ENCODE results near the gene ACTL7B. TPM values are rescaled to one million over a fixed set of nuclear protein-coding genes. Genes with fewer than 3 reads are reported as not detected.

Gene ACTL7B
- total RNA-seq, 1 experiment from 2014 or later = not detected

DNA sequence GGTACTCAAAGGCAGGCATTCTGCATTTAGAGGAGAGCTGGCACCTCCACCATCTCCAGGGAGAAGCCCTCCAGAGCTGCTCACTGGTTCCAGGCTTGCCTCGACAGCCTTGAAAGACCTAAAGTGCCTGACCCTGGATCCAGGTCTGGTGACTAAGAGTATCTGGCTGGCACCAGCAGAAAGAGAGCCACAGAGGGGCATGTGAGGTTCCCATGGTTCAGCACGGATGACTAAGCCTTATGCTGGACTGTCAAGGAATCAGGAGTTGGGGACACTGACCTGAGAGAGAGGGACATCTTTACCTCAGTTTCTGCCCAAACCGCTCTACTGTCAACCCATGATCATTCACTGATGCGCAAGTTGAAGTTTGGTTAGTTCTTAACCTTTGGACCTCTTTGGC, 9.3 kb upstream of the ACTL7B start:
- Histone ChIP-seq H3K27me3 (ENCODE audit: low read length) (no peaks in the 10 kb centered on the region), H3K79me2 (ENCODE audit: low read length) (no peaks in the 10 kb centered on the region), H3K4me1 (ENCODE audit: low read length) (no peaks in the 10 kb centered on the region), H3K36me3 (ENCODE audit: insufficient read depth, low read length) (peaks cover 19% of the 10 kb centered on the region), H3K4me2 (ENCODE audit: low read depth, low read length, poor library complexity, severe bottlenecking) (no peak overlapping the region), H4K20me1 (ENCODE audit: insufficient read depth, low read depth, low read length) (no peaks in the 10 kb centered on the region), H3K9me3 (ENCODE audit: low read length) (no peaks in the 10 kb centered on the region), H3K9me2 (replicated peaks; ENCODE audit: insufficient read depth, low read length) (no peaks in the 10 kb centered on the region), H3K4me3 (ENCODE audit: low read length) (no peak overlapping the region), H2AFZ (ENCODE audit: low read length) (no peak overlapping the region), H3K27ac (ENCODE audit: low read length) (no peak overlapping the region), H3K9ac (ENCODE audit: low read length) (no peak overlapping the region)
- no peak for DNase-seq

DNA sequence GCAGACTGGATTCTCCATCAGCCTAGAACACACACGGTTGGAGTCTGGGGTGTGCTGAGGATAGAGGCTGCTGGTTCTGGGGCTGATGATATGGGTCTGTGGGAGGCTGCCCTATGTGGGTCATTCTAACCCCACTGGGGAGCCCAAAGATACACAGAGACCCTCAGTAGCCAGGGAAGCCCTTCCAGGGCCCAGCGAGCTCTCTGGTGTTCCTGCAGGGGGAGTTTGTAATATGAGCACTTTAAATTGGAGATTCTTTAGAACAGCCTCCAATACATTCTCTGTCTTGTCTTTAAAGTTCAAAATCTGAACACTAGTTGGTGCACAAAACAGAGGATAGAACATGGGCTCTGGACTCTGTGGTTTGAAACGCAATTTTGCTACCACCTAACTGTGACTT, 8.7 kb upstream of the ACTL7B start:
- DNase-seq = no peak
- no peaks in the 10 kb centered on the region for H3K9me2 ChIP-seq (replicated peaks; ENCODE audit: insufficient read depth, low read length)

GRCh38 chr9:108863891-108864290, 8.1 kb upstream of the ACTL7B start:
- no peak overlapping the region for H3K4me2 ChIP-seq (ENCODE audit: low read depth, low read length, poor library complexity, severe bottlenecking)
- no peak overlapping the region for H3K9ac ChIP-seq (ENCODE audit: low read length)
- no peak overlapping the region for H3K4me3 ChIP-seq (ENCODE audit: low read length)
- H3K36me3 ChIP-seq (ENCODE audit: insufficient read depth, low read length) = peaks cover 15% of the 10 kb centered on the region
- H3K27ac ChIP-seq (ENCODE audit: low read length) = no peak overlapping the region
- H3K9me3 ChIP-seq (ENCODE audit: low read length) = no peaks in the 10 kb centered on the region
- DNase-seq = no peak
- H3K79me2 ChIP-seq (ENCODE audit: low read length) = no peaks in the 10 kb centered on the region
- no peaks in the 10 kb centered on the region for H3K9me2 ChIP-seq (replicated peaks; ENCODE audit: insufficient read depth, low read length)
- H4K20me1 ChIP-seq (ENCODE audit: insufficient read depth, low read depth, low read length) = no peaks in the 10 kb centered on the region
- H3K4me1 ChIP-seq (ENCODE audit: low read length) = no peaks in the 10 kb centered on the region
- no peaks in the 10 kb centered on the region for H3K27me3 ChIP-seq (ENCODE audit: low read length)
- H2AFZ ChIP-seq (ENCODE audit: low read length) = no peak overlapping the region

More for the DNA sequence above, 8.7 kb upstream of the ACTL7B start:
- Histone ChIP-seq H4K20me1 (ENCODE audit: insufficient read depth, low read depth, low read length) (no peaks in the 10 kb centered on the region), H3K79me2 (ENCODE audit: low read length) (no peaks in the 10 kb centered on the region), H3K9ac (ENCODE audit: low read length) (no peak overlapping the region), H3K27me3 (ENCODE audit: low read length) (no peaks in the 10 kb centered on the region), H3K4me2 (ENCODE audit: low read depth, low read length, poor library complexity, severe bottlenecking) (no peak overlapping the region), H3K4me1 (ENCODE audit: low read length) (no peaks in the 10 kb centered on the region), H2AFZ (ENCODE audit: low read length) (no peak overlapping the region), H3K4me3 (ENCODE audit: low read length) (no peak overlapping the region), H3K9me3 (ENCODE audit: low read length) (no peaks in the 10 kb centered on the region), H3K27ac (ENCODE audit: low read length) (no peak overlapping the region), H3K36me3 (ENCODE audit: insufficient read depth, low read length) (peaks cover 19% of the 10 kb centered on the region)

GRCh38 chr9:108861997-108862396, 6.2 kb upstream of the ACTL7B start, which contains the start of gene ACTL7A:
Gene ACTL7A (plus strand): TSS chr9:108862266. CDS start chr9:108862323, 57 bp downstream.
- Histone ChIP-seq H3K27ac (ENCODE audit: low read length) (no peak within 1 kb of the TSS), H3K79me2 (ENCODE audit: low read length) (no peaks in the 10 kb centered on the region), H3K4me2 (ENCODE audit: low read depth, low read length, poor library complexity, severe bottlenecking) (no peak within 1 kb of the TSS), H3K4me3 (ENCODE audit: low read length) (no peak within 1 kb of the TSS), H3K9me3 (ENCODE audit: low read length) (no peaks in the 10 kb centered on the region), H3K9ac (ENCODE audit: low read length) (no peak within 1 kb of the TSS), H3K27me3 (ENCODE audit: low read length) (no peaks in the 10 kb centered on the region), H2AFZ (ENCODE audit: low read length) (no peak within 1 kb of the TSS), H3K9me2 (replicated peaks; ENCODE audit: insufficient read depth, low read length) (no peaks in the 10 kb centered on the region), H4K20me1 (ENCODE audit: insufficient read depth, low read depth, low read length) (no peaks in the 10 kb centered on the region), H3K36me3 (ENCODE audit: insufficient read depth, low read length) (no peaks in the 10 kb centered on the region), H3K4me1 (ENCODE audit: low read length) (no peaks in the 10 kb centered on the region)
- DNase-seq = no peak

DNA sequence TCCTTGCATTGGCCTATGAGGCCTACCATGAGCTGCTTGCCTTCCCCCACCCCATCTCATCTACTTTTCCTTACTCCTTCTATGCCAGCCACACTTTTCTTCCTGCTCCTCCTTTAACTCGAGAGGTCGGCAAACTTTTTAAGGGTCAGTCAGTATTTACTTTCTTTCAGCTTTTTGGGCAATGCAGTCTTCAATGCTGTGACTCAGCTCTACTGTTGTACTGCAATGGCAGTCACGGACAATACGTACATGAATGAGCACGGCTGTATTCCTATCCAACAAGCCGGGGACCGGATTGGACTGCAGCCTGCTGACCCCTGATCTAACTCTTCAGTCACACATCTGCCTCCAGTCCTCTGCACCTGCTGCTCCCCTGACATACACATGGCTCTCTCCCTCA, 5.7 kb upstream of the ACTL7B start:
- H3K9me3 ChIP-seq (ENCODE audit: low read length) = no peaks in the 10 kb centered on the region
- no peak overlapping the region for H3K4me2 ChIP-seq (ENCODE audit: low read depth, low read length, poor library complexity, severe bottlenecking)
- no peaks in the 10 kb centered on the region for H3K79me2 ChIP-seq (ENCODE audit: low read length)
- no peak overlapping the region for H3K27ac ChIP-seq (ENCODE audit: low read length)
- no peaks in the 10 kb centered on the region for H4K20me1 ChIP-seq (ENCODE audit: insufficient read depth, low read depth, low read length)
- no peak overlapping the region for H3K4me3 ChIP-seq (ENCODE audit: low read length)
- H3K9ac ChIP-seq (ENCODE audit: low read length) = no peak overlapping the region
- H2AFZ ChIP-seq (ENCODE audit: low read length) = no peak overlapping the region
- H3K27me3 ChIP-seq (ENCODE audit: low read length) = no peaks in the 10 kb centered on the region
- no peak for DNase-seq
- H3K36me3 ChIP-seq (ENCODE audit: insufficient read depth, low read length) = no peaks in the 10 kb centered on the region
- no peaks in the 10 kb centered on the region for H3K4me1 ChIP-seq (ENCODE audit: low read length)
- H3K9me2 ChIP-seq (replicated peaks; ENCODE audit: insufficient read depth, low read length) = no peaks in the 10 kb centered on the region

DNA sequence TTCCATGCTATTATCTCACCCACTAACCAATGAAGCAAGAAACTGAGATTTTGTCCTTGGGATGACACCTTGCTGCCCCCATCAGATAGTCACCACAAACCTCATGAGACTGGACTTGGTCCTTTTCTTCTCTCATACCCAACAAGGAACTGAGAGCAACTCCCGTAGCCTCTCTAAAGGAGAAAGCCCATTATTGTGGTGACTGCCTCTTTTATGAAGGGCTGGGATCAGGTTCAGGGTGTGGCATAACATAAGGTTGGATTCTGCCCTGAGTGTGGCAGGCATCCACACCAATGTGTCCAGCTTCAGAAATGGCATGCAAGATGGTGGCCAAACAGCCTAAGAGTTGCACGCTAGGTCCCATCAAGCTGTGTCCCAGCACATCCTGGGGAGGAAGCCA, 5.0 kb upstream of the ACTL7B start:
- Histone ChIP-seq H2AFZ (ENCODE audit: low read length) (no peak overlapping the region), H3K4me2 (ENCODE audit: low read depth, low read length, poor library complexity, severe bottlenecking) (no peak overlapping the region), H3K79me2 (ENCODE audit: low read length) (no peaks in the 10 kb centered on the region), H4K20me1 (ENCODE audit: insufficient read depth, low read depth, low read length) (no peaks in the 10 kb centered on the region), H3K27ac (ENCODE audit: low read length) (no peak overlapping the region), H3K4me1 (ENCODE audit: low read length) (no peaks in the 10 kb centered on the region), H3K9ac (ENCODE audit: low read length) (no peak overlapping the region), H3K4me3 (ENCODE audit: low read length) (no peak overlapping the region), H3K9me2 (replicated peaks; ENCODE audit: insufficient read depth, low read length) (no peaks in the 10 kb centered on the region), H3K27me3 (ENCODE audit: low read length) (no peaks in the 10 kb centered on the region), H3K36me3 (ENCODE audit: insufficient read depth, low read length) (no peaks in the 10 kb centered on the region), H3K9me3 (ENCODE audit: low read length) (no peaks in the 10 kb centered on the region)
- no peak for DNase-seq

GRCh38 chr9:108860354-108860753, 4.6 kb upstream of the ACTL7B start:
- Histone ChIP-seq H3K9me3 (ENCODE audit: low read length) (no peaks in the 10 kb centered on the region), H2AFZ (ENCODE audit: low read length) (no peak overlapping the region), H3K4me3 (ENCODE audit: low read length) (no peak overlapping the region), H3K4me2 (ENCODE audit: low read depth, low read length, poor library complexity, severe bottlenecking) (no peak overlapping the region), H3K27me3 (ENCODE audit: low read length) (no peaks in the 10 kb centered on the region), H3K27ac (ENCODE audit: low read length) (no peak overlapping the region), H3K36me3 (ENCODE audit: insufficient read depth, low read length) (no peaks in the 10 kb centered on the region), H3K4me1 (ENCODE audit: low read length) (no peaks in the 10 kb centered on the region), H3K79me2 (ENCODE audit: low read length) (no peaks in the 10 kb centered on the region), H4K20me1 (ENCODE audit: insufficient read depth, low read depth, low read length) (no peaks in the 10 kb centered on the region), H3K9ac (ENCODE audit: low read length) (no peak overlapping the region), H3K9me2 (replicated peaks; ENCODE audit: insufficient read depth, low read length) (no peaks in the 10 kb centered on the region)
- no peak for DNase-seq

GRCh38 chr9:108859459-108860114, 3.8 kb upstream of the ACTL7B start:
- Histone ChIP-seq H4K20me1 (ENCODE audit: insufficient read depth, low read depth, low read length) (no peaks in the 10 kb centered on the region), H2AFZ (ENCODE audit: low read length) (no peak overlapping the region), H3K4me2 (ENCODE audit: low read depth, low read length, poor library complexity, severe bottlenecking) (no peak overlapping the region), H3K27me3 (ENCODE audit: low read length) (no peaks in the 10 kb centered on the region), H3K27ac (ENCODE audit: low read length) (no peak overlapping the region), H3K36me3 (ENCODE audit: insufficient read depth, low read length) (no peaks in the 10 kb centered on the region), H3K9me3 (ENCODE audit: low read length) (no peaks in the 10 kb centered on the region), H3K4me1 (ENCODE audit: low read length) (no peaks in the 10 kb centered on the region), H3K79me2 (ENCODE audit: low read length) (no peaks in the 10 kb centered on the region), H3K9ac (ENCODE audit: low read length) (no peak overlapping the region), H3K9me2 (replicated peaks; ENCODE audit: insufficient read depth, low read length) (no peaks in the 10 kb centered on the region), H3K4me3 (ENCODE audit: low read length) (no peak overlapping the region)
- DNase-seq = no peak

Data from Karpas-422 (cell line).